GM18951 (cell line): ENCODE measurements around the gene PADI3.

ENCODE experiments used
- POLR2A ChIP-seq: IDR thresholded peaks from 4 replicates; pipeline ENCODE4 v1.6.1; 2011; ENCODE audit warnings: mild to moderate bottlenecking; ENCODE audit not compliant: insufficient read length, insufficient read depth; ENCODE audit errors: extremely low read depth
- in situ Hi-C: fragments of 300-500 bp; cut with MboI; formaldehyde crosslinking; loops from one replicate; pipeline ENCODE4 v1.12.0; 2022; ENCODE audit warnings: low sequenced_read_pairs, mixed read lengths, inconsistent platforms; ENCODE audit not compliant: unreplicated experiment

PADI3 gene

GRCh38 chr1:17259233-17259873 lies 10.5 kb downstream of the PADI3 start:
- in situ Hi-C loops, result no loop called here
- TF ChIP-seq POLR2A, result no peak

GRCh38 chr1:17260264-17260663 lies 11.4 kb downstream of the PADI3 start:
- TF ChIP-seq POLR2A, result no peak
- in situ Hi-C loops, result no loop called here

GRCh38 chr1:17260738-17261137 lies 11.8 kb downstream of the PADI3 start:
- in situ Hi-C loops, result no loop called here

GRCh38 chr1:17263936-17264335 lies 15.0 kb downstream of the PADI3 start:
- TF ChIP-seq POLR2A, result no peak
- in situ Hi-C loops, result no loop called here

More at GRCh38 chr1:17260738-17261137, 11.8 kb downstream of the PADI3 start:
- TF ChIP-seq POLR2A, result no peak

- in situ Hi-C loops, result no loop called here
- TF ChIP-seq POLR2A, result no peak
Observed at GRCh38 chr1:17264470-17264869, 15.6 kb downstream of the PADI3 start.

- in situ Hi-C loops, result no loop called here
- TF ChIP-seq POLR2A, result no peak
Observed at GRCh38 chr1:17265162-17265561, 16.3 kb downstream of the PADI3 start.

GRCh38 chr1:17265950-17266349 lies 17.1 kb downstream of the PADI3 start:
- in situ Hi-C loops, result no loop called here
- TF ChIP-seq POLR2A, result no peak

GRCh38 chr1:17270891-17271765 lies 22.2 kb downstream of the PADI3 start:
- TF ChIP-seq POLR2A, result no peak
- in situ Hi-C loops, result no loop called here

GRCh38 chr1:17272066-17272465 lies 23.2 kb downstream of the PADI3 start:
- TF ChIP-seq POLR2A, result no peak
- in situ Hi-C loops, result no loop called here

GRCh38 chr1:17272646-17273045 lies 23.7 kb downstream of the PADI3 start:
- in situ Hi-C loops, result no loop called here

GRCh38 chr1:17273096-17273495 lies 24.2 kb downstream of the PADI3 start:
- in situ Hi-C loops, result no loop called here
- TF ChIP-seq POLR2A, result no peak

More at GRCh38 chr1:17272646-17273045, 23.7 kb downstream of the PADI3 start:
- no peak for TF ChIP-seq POLR2A

GRCh38 chr1:17274186-17275170 lies 25.6 kb downstream of the PADI3 start:
- no peak for TF ChIP-seq POLR2A
- in situ Hi-C loops, result no loop called here

- no peak for TF ChIP-seq POLR2A
- in situ Hi-C loops, result no loop called here
Observed at GRCh38 chr1:17276568-17276967, 27.7 kb downstream of the PADI3 start.
